KOPT-K1 (cell line): ENCODE measurements around the gene ATP5F1C.

Experiments used
- H3K27ac ChIP-seq: fragments of 200-600 bp; sonication (generic); 2 replicates; pipeline ENCODE4 v1.5.1; 2016; ENCODE audit warnings: antibody characterized with exemption, mild to moderate bottlenecking, low read depth, low read length; ENCODE audit not compliant: poor library complexity, severe bottlenecking
- H3K36me3 ChIP-seq: fragments of 200-600 bp; sonication (generic); 2 replicates; pipeline ENCODE4 v1.5.1; 2017; ENCODE audit warnings: antibody characterized with exemption, mild to moderate bottlenecking, low read length, moderate library complexity; ENCODE audit not compliant: insufficient read depth
- H3K9me3 ChIP-seq: fragments of 200-600 bp; sonication (generic); 2 replicates; pipeline ENCODE4 v1.5.1; 2017; ENCODE audit warnings: antibody characterized with exemption, low read length, mild to moderate bottlenecking; ENCODE audit not compliant: insufficient read depth, poor library complexity, severe bottlenecking

ATP5F1C gene

DNA sequence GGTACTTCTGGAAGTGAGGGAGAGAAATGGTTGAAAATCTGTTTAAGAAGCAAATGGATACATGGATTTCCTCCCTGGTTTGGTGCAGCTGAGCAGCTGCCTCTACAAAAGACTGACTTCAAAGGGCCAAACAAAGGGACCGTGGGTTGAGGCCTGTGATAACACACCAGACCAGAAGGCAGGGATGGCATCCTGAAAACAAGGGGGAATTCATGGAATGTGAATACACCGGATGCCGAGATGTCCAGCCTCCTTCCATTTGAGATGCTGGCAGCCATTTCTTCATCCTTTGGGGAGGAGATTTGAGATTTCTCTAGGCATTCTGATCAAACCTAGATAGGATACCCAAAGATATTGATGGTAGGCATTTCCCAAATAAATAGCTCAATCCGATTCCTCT, 67.2 kb downstream of the ATP5F1C start:
- Histone ChIP-seq H3K9me3 (peaks cover 10% of the 10 kb centered on the region), H3K27ac (no peak overlapping the region), H3K36me3 (peaks cover 10% of the 10 kb centered on the region; the same call in 1 of the 2 replicates)

DNA sequence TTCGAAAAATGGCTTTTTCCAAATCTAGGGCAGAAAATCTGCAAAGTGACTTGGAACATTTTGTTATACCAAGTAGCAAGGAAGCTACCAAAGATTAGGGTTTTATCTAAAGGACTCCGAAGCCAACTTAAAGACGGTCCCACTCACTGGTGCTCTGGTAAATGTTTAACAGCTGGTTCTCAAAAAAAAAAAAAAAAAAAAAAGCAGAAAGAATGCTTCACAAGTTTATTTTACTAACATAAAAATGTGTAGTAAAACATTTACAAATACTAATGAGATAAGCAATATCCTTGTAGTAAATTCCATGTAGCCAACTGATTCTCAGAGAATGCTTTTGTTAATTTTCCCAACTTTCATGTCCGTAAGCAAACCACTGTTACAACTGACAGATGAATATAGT, 68.7 kb downstream of the ATP5F1C start:
- Histone ChIP-seq H3K36me3 (peaks cover 16% of the 10 kb centered on the region; the same call in 1 of the 2 replicates), H3K9me3 (peaks cover 24% of the 10 kb centered on the region), H3K27ac (no peak overlapping the region)

DNA sequence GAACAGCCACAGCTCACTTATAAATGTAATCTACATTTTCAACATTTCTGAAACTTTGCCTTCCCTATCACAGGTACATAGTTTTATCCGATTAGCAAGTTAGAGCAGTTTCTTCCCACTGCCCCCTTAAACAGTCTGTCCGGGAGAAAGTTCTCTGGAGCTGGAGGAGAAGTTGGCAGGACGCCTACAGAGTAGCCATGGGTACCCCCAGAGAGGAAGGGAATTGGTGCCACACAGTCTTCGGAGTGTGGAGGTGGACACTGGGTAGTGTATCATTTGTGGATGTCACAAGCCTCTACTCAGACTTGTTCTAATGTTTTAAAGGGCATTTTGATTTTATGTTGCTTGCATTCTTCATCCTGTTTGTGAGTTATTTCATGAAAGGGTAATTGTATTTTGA, 69.3 kb downstream of the ATP5F1C start:
- H3K27ac ChIP-seq, result no peak overlapping the region
- peaks cover 15% of the 10 kb centered on the region; the same call in 1 of the 2 replicates for H3K36me3 ChIP-seq
- peaks cover 30% of the 10 kb centered on the region for H3K9me3 ChIP-seq
